Adrenal gland (tissue), 12 donors: ENCODE data around the gene TNRC6B. TPM values are rescaled to one million over a fixed set of nuclear protein-coding genes. Genes with fewer than 3 reads are reported as not detected.

ENCODE experiments used
- DNase-seq, 7 donors: peaks; one replicate each; pipeline ENCODE4 v3.0.0-alpha.2; 2019 to 2020
- H3K27ac ChIP-seq, 5 donors: fragments of 200-600 bp; sonication (generic) in 4 of 5; 1 replicate in 3 of 5; 2 replicates in 2 of 5; pipeline versions ENCODE4 v1.5.1 to v1.8.0; 2016 to 2020; ENCODE audit warnings: mild to moderate bottlenecking in 1 of 5
- H3K27me3 ChIP-seq: fragments of 200-600 bp; 2 replicates; pipeline ENCODE4 v1.8.0; 2021
- H3K36me3 ChIP-seq, 2 donors: fragments of 200-600 bp; replicated peaks in 1 of 2; 1 replicate in 1 of 2; 2 replicates in 1 of 2; pipeline versions ENCODE4 v1.5.1 to v1.8.0; 2018 to 2022
- H3K4me1 ChIP-seq, 2 donors: fragments of 200-600 bp; replicated peaks in 1 of 2; 1 replicate in 1 of 2; 2 replicates in 1 of 2; pipeline versions ENCODE4 v1.5.1 to v1.8.0; 2018 to 2021
- H3K4me3 ChIP-seq, 4 donors: fragments of 200-600 bp; sonication (generic) in 3 of 4; one replicate each; pipeline ENCODE4 v1.5.1; 2016 to 2018
- H3K9me3 ChIP-seq, 3 donors: fragments of 200-600 bp; sonication (generic) in 1 of 3; replicated peaks in 1 of 3; 1 replicate in 2 of 3; 2 replicates in 1 of 3; pipeline versions ENCODE4 v1.5.1 to v1.8.0; 2016 to 2021
- CTCF ChIP-seq, 6 experiments: fragments of 450-650 bp in 4 of 6; fragments of 200-600 bp in 2 of 6; sonication (generic) in 1 of 6; IDR thresholded peaks; 1 replicate in 5 of 6; 2 replicates in 1 of 6; pipeline versions ENCODE4 v1.5.1 to v1.8.0; 2016 to 2021; ENCODE audit warnings: antibody characterized with exemption in 6 of 6, mild to moderate bottlenecking in 2 of 6, moderate library complexity in 1 of 6
- POLR2A ChIP-seq, 2 donors: fragments of 450-650 bp; IDR thresholded peaks; one replicate each; pipeline ENCODE4 v1.6.1; 2017; ENCODE audit warnings: antibody characterized with exemption in 2 of 2, mild to moderate bottlenecking in 2 of 2, moderate library complexity in 1 of 2
- WGBS, 4 donors: extraction: QIAGEN DNeasy Blood & Tissue Kit in 2 of 4; methylation state at CpG; one replicate each; pipeline versions ENCODE4 v1.1.5 to v1.1.7; 2013 to 2017; 5-methylcytosine and 5-hydroxymethylcytosine counted together
- intact Hi-C, 2 donors: fragments of 100-400 bp; cut with DNase I; formaldehyde crosslinking; loops; one replicate each; pipeline versions ENCODE4 v1.14.1 to v1.15.0; 2022 to 2023
- polyA plus RNA-seq, 3 donors: library from polyadenylated mRNA; stranded (reverse); fragments of 200-250 nt in 2 of 3; fragments of 350-450 nt in 1 of 3; fragmentation: Illumina TruSeq in 1 of 3; extraction: RNeasy Lipid Tissue Mini Kit (QIAGEN cat#74804) in 1 of 3; gene quantifications; one replicate each; pipeline ENCODE4 v1.2.3, GENCODE V29; 2013 to 2014
- total RNA-seq, 9 donors: library from RNA; depleted of rRNA in 4 of 9; stranded (reverse); fragments of >200 nt in 4 of 9; fragments of 120-200 nt in 1 of 9; fragmentation: NEBNext Ultra II Directional in 1 of 9; extraction: Animal tissue kit (Norgen Biotek cat#: 25700) in 1 of 9; gene quantifications; one replicate each; pipeline versions ENCODE4 v1.1.0 to v1.2.4, GENCODE V29; 2013 to 2023
- donor health status: healthy with polysubstance abuse.
- donor health status: Bipolar disorder and iron deficiency.
- donor health status: DM: yes; HTN: yes; CAD: no.
- donor health status: DM: no; HTN: no; CAD: no.
- donor health status: DM: no; HTN: no; CAD: no.
- donor health status: DM: yes; HTN: yes; CAD: no.

The TNRC6B gene
- total and polyA plus RNA-seq, 12 donors: 2.8 to 57.6 (median 32.8) TPM

GRCh38 chr22:40138866-40139265 is 38.9 kb upstream of the TNRC6B start:
- TF ChIP-seq POLR2A (IDR thresholded peaks at IDR 0.05): no peak
- TF ChIP-seq CTCF (IDR thresholded peaks at IDR 0.05): no peak
- H3K27me3 ChIP-seq: no peaks in the 10 kb centered on the region
- H3K4me1 ChIP-seq: no peaks in the 10 kb centered on the region
- no peaks in the 10 kb centered on the region for H3K36me3 ChIP-seq
- no peak overlapping the region for H3K4me3 ChIP-seq
- intact Hi-C loops: no loop called here
- H3K27ac ChIP-seq: no peak overlapping the region
- DNase-seq: no peak
- no peaks in the 10 kb centered on the region for H3K9me3 ChIP-seq

GRCh38 chr22:40147388-40148176 is 30.1 kb upstream of the TNRC6B start:
- 90 to 91% (median 91%) methylated on average over 10 of the region's 10 CpGs for WGBS, 4 donors
- no peak overlapping the region for H3K4me3 ChIP-seq
- no peak for TF ChIP-seq POLR2A (IDR thresholded peaks at IDR 0.05)
- TF ChIP-seq CTCF (IDR thresholded peaks at IDR 0.05): no peak
- no peak overlapping the region for H3K27ac ChIP-seq
- intact Hi-C loops: no loop called here
- H3K9me3 ChIP-seq: no peaks in the 10 kb centered on the region
- H3K27me3 ChIP-seq: no peaks in the 10 kb centered on the region
- H3K36me3 ChIP-seq: no peaks in the 10 kb centered on the region
- no peaks in the 10 kb centered on the region for H3K4me1 ChIP-seq
- DNase-seq: no peak

- H3K9me3 ChIP-seq: no peaks in the 10 kb centered on the region
- H3K4me3 ChIP-seq: no peak overlapping the region
- intact Hi-C loops: no loop called here
- 77 to 88% (median 88%) methylated on average over 4 of the region's 4 CpGs for WGBS, 4 donors
- DNase-seq: no peak
- peaks cover 0 to 7% of the 10 kb centered on the region in 2 donors for H3K4me1 ChIP-seq
- no peaks in the 10 kb centered on the region for H3K27me3 ChIP-seq
- no peaks in the 10 kb centered on the region for H3K36me3 ChIP-seq
- no peak overlapping the region for H3K27ac ChIP-seq
- no peak for TF ChIP-seq POLR2A (IDR thresholded peaks at IDR 0.05)
- no peak for TF ChIP-seq CTCF (IDR thresholded peaks at IDR 0.05)
Measured at GRCh38 chr22:40153192-40153591, 24.5 kb upstream of the TNRC6B start.

- H3K27ac ChIP-seq: no peak overlapping the region
- DNase-seq: no peak
- H3K4me3 ChIP-seq: no peak overlapping the region
- no peaks in the 10 kb centered on the region for H3K9me3 ChIP-seq
- no peaks in the 10 kb centered on the region for H3K36me3 ChIP-seq
- H3K4me1 ChIP-seq: peaks cover 0 to 7% of the 10 kb centered on the region in 2 donors
- no peak for TF ChIP-seq CTCF (IDR thresholded peaks at IDR 0.05)
- no peak for TF ChIP-seq POLR2A (IDR thresholded peaks at IDR 0.05)
- whole genome bisulfite sequencing, 4 donors: 90 to 93% (median 92%) methylated on average over 4 of the region's 4 CpGs
- intact Hi-C loops: no loop called here
- no peaks in the 10 kb centered on the region for H3K27me3 ChIP-seq
Measured at GRCh38 chr22:40153705-40154104, 24.0 kb upstream of the TNRC6B start.
